GM18861 (cell line): Measurements from ENCODE around the gene ZNF236.

ENCODE experiments used
- ATAC-seq: cut with Tn5 transposase; IDR thresholded peaks from one replicate; pipeline ENCODE4 v1.9.1; 2021; ENCODE audit not compliant: unreplicated experiment

The ZNF236 gene

DNA sequence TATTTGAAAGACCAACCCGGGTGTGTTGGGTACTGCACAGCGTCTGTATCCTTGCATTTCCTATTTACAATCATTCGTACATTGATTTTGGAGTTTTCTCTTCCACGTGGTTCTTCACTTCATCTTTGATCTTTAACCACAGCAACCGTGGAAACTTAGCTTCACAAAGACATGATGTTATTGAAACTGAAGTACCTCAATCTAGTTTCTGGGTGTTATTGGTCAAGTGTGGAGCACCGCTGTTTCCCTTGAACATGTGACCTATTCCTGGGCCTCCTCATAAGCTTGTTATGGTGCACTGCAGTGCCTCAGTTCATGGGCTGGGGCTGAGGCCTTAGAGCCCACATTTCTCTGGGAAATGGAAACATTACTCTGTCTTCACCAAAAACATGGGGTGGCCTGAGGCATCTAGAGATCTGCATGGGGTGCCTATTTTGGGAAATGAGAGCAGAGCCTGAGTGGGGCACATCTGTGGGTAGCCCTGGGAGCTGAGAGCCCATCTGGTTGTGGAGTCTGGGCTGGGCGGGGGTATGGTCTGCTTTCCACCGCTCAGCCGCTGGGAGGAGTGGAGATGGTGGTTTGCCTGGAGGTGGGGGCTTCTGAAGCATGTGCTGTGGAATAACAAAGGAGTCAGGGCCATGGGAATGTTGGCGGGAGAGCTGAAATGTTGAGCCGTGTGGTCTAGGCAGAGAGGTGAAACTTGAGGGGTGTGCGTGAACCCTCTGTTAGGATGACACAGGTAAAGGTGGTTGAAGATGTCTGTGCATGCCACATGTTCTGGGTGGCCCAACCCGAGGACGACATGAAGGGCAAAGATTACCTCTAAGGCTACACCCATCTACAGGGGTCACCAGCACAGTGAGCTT, 37.4 kb downstream of the ZNF236 start:
- no peak for ATAC-seq

DNA sequence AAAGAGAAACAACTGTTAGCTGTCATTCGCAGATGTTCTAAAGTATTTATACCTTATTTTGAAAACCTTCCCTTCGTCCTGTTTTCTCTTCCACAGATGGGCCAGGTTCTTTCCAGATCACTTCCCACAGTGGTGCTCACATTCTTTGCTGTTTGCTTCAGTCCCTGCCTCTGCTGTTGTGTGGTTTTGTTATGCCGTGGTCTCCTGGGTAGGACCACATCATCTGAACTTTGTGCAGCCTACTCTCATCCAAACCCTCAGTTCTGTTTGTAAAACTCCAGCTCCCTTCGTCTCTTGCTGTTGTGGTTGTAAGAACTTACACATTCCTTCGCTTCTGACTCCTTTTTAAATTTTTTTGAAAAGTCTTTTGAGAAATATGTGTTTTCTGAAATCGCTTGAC, 38.1 kb downstream of the ZNF236 start:
- ATAC-seq: no peak

DNA sequence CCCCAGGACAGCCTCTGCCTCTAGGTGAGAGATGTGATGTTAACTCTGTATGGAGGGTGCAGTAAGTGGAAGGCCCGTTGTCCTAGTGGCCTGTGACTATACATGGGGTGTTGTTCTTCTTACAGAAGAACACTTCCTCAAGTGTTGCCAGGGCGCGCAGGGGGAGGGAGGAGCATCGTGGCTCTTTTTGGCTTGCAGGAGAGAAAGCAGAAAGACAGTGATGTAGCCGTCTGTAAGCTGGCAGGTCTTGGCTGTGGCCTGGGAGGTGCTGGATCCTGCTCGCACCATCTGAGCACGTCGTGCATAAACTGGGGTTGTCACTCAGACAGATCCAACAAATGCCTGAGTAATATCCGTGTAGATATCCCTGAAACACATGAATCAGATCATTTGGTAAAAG, 44.3 kb downstream of the ZNF236 start:
- ATAC-seq: no peak

DNA sequence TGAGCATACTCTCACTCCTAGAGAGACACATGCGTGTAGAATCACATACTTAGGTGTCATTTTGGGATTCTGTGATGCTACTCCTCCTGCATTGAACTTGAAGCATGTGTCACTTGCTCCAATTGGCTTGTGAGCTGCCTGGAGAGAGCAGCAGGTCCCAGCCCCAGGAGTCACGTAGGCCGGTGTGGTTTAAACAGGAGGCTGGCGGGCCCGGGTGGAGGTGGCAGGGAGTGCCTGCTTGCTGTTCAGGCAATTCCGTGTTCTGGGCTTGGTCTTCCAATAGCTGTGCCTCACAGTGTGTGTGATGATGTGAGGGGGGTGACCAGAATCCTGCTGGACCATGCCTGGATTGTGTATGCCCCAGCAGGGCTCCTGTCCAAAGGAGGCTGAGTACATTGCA, 51.0 kb downstream of the ZNF236 start:
- no peak for ATAC-seq

GRCh38 chr18:76873713-76874112, 51.4 kb downstream of the ZNF236 start:
- no peak for ATAC-seq

- peak; percentile 18 for ATAC-seq
These were observed 52.5 kb downstream of the ZNF236 start for GRCh38 chr18:76874642-76875389.

- ATAC-seq: peak; percentile 71
These were observed 53.3 kb downstream of the ZNF236 start for GRCh38 chr18:76875390-76876325.

DNA sequence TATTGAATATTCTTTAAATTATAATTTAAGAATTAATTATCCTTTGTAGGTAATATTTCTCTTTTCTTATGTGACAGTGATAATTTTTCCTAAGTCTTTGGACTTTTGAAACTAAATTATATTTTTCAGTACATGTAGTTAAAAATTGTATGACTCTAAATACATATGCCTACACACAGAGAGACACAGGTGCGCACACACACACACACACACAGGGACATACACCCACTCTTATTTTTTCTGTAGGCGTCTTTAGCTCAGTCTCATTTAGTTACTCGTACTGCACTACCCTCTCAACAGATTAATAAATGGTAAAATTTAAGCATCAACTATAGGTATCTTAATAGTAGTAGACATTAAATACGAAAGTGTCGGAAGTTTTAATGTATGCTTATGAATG, 56.1 kb downstream of the ZNF236 start:
- ATAC-seq: no peak

- no peak for ATAC-seq
These were observed 57.7 kb downstream of the ZNF236 start for GRCh38 chr18:76880026-76880425.

GRCh38 chr18:76881744-76882143, 59.4 kb downstream of the ZNF236 start:
- ATAC-seq: no peak

- ATAC-seq: no peak
These were observed 59.8 kb downstream of the ZNF236 start for GRCh38 chr18:76882146-76882545.

DNA sequence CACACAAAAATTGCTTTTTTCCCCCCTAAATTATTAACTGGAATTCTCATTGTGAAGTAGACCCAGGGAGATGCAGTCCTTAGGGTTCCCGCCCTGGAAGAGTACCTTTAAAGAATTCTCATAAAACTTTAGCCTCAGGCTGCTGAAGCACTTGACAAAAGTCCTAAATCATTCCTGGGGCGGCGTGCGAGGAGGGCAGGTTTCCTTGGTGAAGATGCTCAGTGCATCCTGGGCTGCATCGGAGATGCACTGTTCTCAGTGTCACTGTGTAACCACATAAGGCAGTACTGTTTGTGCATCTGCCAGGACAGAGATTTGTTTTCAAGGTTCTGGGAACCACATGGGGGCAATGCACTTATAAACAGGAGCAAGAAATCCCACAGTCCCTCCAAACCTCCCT, 62.6 kb downstream of the ZNF236 start:
- ATAC-seq: no peak

DNA sequence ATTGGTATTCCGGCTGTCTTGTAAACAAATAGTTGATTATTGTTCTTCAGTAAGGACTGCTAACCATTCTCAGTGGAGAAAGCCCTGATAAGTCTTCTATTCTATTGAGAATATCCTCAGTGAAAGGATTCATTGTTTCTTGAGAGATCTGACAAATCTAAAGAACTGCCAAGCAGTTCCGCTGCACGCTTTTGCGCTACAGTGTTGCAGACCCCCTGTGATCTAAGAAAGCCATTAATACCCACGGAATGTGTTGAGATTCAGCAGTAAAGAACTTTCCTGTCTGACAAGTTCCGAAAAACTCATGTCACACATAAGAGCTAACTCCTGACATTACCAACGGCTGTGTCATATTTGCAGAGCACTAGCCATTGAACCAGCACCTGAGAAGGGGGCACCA, 63.8 kb downstream of the ZNF236 start:
- no peak for ATAC-seq

GRCh38 chr18:76889091-76889699, 66.8 kb downstream of the ZNF236 start:
- ATAC-seq: no peak

DNA sequence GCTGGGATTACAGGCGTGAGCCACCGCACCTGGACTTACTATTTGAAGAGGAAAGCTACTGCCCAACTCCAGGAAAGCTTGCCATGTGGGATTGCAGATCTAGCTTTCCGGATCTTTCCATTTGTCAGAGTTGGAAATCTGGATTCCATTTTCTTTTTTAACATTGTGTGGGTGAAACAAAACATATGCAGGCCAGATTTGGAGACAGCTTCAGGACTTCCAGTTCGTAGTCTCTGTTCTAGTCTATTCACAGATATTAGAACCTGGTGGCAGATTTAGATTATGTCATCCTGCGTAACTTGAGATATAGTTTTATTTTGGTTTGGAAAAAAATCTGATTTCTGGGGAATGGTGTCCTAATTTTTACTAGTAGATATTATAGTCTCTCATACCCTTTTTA, 70.5 kb downstream of the ZNF236 start:
- no peak for ATAC-seq

- no peak for ATAC-seq
These were observed 72.4 kb downstream of the ZNF236 start for GRCh38 chr18:76894566-76895346.

DNA sequence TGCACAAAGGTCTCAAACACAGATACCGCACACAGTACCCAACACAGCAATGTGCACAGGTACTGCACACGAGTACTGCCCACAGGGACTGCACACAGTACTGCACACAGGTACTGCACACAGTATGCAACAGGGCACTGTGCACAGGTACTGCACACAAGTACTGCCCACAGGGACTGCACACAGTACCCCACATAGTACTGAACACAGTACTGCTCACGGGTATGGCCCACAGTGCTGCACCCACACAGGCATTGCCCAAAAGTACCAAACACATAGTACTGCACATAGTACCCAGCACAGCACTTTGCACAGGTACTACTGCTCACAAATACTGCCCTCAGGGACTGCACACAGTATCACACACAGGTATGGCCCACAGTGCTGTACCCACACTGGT, 73.1 kb downstream of the ZNF236 start:
- no peak for ATAC-seq

DNA sequence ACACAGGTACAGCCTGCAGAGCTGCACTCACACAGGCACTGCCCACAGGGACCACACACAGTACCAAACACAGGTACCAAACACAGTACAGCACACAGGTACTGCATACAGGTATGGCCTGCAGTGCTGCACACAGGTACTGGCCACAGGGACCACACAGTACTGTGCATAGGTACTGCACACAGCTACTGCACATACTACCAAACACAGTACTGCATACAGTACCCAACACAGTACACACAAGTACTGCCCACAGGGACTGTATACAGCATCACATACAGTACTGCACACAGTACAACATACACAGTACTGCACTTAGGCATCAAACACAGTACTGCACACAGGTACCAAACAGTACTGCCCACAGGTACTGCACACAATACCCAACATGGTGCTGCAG, 74.3 kb downstream of the ZNF236 start:
- ATAC-seq: no peak

DNA sequence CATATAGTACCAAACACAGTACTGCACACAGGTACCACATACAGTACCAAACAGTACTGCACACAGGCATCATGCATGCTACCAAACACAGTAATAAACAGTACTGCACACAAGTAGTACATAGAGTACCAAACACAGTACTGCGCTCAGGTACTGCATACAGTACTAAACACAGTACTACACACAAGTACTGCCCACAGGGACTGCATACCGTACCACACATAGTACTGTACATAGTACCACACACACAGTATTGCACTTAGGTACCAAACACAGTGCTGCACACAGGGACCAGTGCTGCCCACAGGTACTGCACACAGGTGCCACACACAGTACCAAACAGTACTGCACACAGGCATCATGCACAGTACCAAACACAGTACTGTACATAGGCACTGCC, 74.9 kb downstream of the ZNF236 start:
- no peak for ATAC-seq

GRCh38 chr18:76903386-76903785, 81.0 kb downstream of the ZNF236 start:
- ATAC-seq: no peak
